ENCODE data around the gene CNR2. TPM values are rescaled to one million over a fixed set of nuclear protein-coding genes. Genes with fewer than 3 reads are reported as not detected.

Gene CNR2
- polyA plus RNA-seq, 3 donors = 0.03 to 0.12 (median 0.11) TPM

DNA sequence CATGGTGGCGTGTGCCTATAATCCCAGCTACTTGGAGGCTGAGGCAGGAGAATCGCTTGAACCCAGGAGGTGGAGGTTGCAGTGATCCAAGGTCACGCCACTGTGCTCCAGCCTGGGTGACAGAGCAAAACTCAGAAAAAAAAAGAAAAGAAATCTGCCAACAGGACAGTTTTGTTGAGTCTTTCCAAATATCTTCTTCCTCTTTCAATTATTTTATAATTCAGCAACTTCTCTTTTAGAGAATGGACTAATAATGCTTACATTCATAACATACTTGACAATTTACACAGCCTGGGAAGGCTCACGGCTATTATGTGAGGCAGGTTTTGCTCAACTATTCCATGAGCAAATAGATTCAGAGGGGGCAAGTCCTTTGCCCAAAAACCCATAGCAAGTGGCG is 18.1 kb downstream of the CNR2 start:
- TF ChIP-seq, protein P1, sequence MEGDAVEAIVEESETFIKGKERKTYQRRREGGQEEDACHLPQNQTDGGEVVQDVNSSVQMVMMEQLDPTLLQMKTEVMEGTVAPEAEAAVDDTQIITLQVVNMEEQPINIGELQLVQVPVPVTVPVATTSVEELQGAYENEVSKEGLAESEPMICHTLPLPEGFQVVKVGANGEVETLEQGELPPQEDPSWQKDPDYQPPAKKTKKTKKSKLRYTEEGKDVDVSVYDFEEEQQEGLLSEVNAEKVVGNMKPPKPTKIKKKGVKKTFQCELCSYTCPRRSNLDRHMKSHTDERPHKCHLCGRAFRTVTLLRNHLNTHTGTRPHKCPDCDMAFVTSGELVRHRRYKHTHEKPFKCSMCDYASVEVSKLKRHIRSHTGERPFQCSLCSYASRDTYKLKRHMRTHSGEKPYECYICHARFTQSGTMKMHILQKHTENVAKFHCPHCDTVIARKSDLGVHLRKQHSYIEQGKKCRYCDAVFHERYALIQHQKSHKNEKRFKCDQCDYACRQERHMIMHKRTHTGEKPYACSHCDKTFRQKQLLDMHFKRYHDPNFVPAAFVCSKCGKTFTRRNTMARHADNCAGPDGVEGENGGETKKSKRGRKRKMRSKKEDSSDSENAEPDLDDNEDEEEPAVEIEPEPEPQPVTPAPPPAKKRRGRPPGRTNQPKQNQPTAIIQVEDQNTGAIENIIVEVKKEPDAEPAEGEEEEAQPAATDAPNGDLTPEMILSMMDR (IDR thresholded peaks at IDR 0.05) = no peak
- peak overlapping the region; percentile 93 to 98 (median 96) for H3K27ac Mint-ChIP-seq
- Histone ChIP-seq H3K4me2 (replicated peaks; ENCODE audit: extremely low read depth, low read length, poor library complexity, severe bottlenecking) (peak overlapping the region; percentile 23), H3K9ac (ENCODE audit: insufficient read depth, low read length, poor library complexity, severe bottlenecking) (peak overlapping the region; percentile 69), H3K4me3 (replicated peaks in 1 of 3; ENCODE audit: low read depth in 2 of 3, low read length in 3 of 3) (no peak overlapping the region), H3K36me3 (replicated peaks in 1 of 2; ENCODE audit: control insufficient read depth in 1 of 2, insufficient read depth in 2 of 2, low read length in 2 of 2) (no peaks in the 10 kb centered on the region), H3K79me2 (ENCODE audit: insufficient read depth, low read length) (no peaks in the 10 kb centered on the region), H4K20me1 (ENCODE audit: insufficient read depth, low read length) (no peaks in the 10 kb centered on the region), H3K27me3 (ENCODE audit: control insufficient read depth in 2 of 2, insufficient read depth in 2 of 2, low read length in 2 of 2) (no peaks in the 10 kb centered on the region), H2AFZ (ENCODE audit: insufficient read depth, low read depth, low read length, poor library complexity, severe bottlenecking) (no peak overlapping the region), H3K27ac (ENCODE audit: low read depth in 1 of 2, low read length in 2 of 2) (peak overlapping the region; percentile 92 to 94), H3K9me3 (replicated peaks in 1 of 2; ENCODE audit: control insufficient read depth in 1 of 2, insufficient read depth in 1 of 2, low read length in 2 of 2) (no peaks in the 10 kb centered on the region), H3K4me1 (ENCODE audit: control insufficient read depth in 1 of 2, insufficient read depth in 2 of 2, low read length in 2 of 2) (peaks cover 49 to 50% of the 10 kb centered on the region in 2 donors)
- H3K27me3 Mint-ChIP-seq (ENCODE audit: low read depth in 3 of 3) = peaks cover 1 to 18% (median 2%) of the 10 kb centered on the region in 3 donors
- no peak overlapping the region for H3K4me3 Mint-ChIP-seq
- intact Hi-C loops (cut with micrococcal nuclease) = no loop called here
- WGBS (ENCODE audit: insufficient coverage) = 51% methylated on average over 3 of the region's 5 CpGs
- H3K36me3 Mint-ChIP-seq = peaks cover 0 to 2% of the 10 kb centered on the region in 2 donors
- DNase-seq = peak; percentile 67 to 87 (median 71)
- no peaks in the 10 kb centered on the region for H3K9me3 Mint-ChIP-seq
- H3K4me1 Mint-ChIP-seq = peaks cover 51% of the 10 kb centered on the region

- Histone ChIP-seq H3K27me3 (ENCODE audit: control insufficient read depth in 2 of 2, insufficient read depth in 2 of 2, low read length in 2 of 2) (no peaks in the 10 kb centered on the region), H3K79me2 (ENCODE audit: insufficient read depth, low read length) (no peaks in the 10 kb centered on the region), H3K9me3 (replicated peaks in 1 of 2; ENCODE audit: control insufficient read depth in 1 of 2, insufficient read depth in 1 of 2, low read length in 2 of 2) (no peaks in the 10 kb centered on the region), H4K20me1 (ENCODE audit: insufficient read depth, low read length) (no peaks in the 10 kb centered on the region), H3K4me3 (replicated peaks in 1 of 3; ENCODE audit: low read depth in 2 of 3, low read length in 3 of 3) (no peak overlapping the region), H3K27ac (ENCODE audit: low read depth in 1 of 2, low read length in 2 of 2) (no peak overlapping the region), H3K4me2 (replicated peaks; ENCODE audit: extremely low read depth, low read length, poor library complexity, severe bottlenecking) (no peak overlapping the region), H2AFZ (ENCODE audit: insufficient read depth, low read depth, low read length, poor library complexity, severe bottlenecking) (no peak overlapping the region), H3K9ac (ENCODE audit: insufficient read depth, low read length, poor library complexity, severe bottlenecking) (no peak overlapping the region), H3K4me1 (ENCODE audit: control insufficient read depth in 1 of 2, insufficient read depth in 2 of 2, low read length in 2 of 2) (peaks cover 25 to 28% of the 10 kb centered on the region in 2 donors), H3K36me3 (replicated peaks in 1 of 2; ENCODE audit: control insufficient read depth in 1 of 2, insufficient read depth in 2 of 2, low read length in 2 of 2) (no peaks in the 10 kb centered on the region)
- TF ChIP-seq, protein P1 (IDR thresholded peaks at IDR 0.05) = no peak
- WGBS (ENCODE audit: insufficient coverage) = 100% methylated on average over 1 of the region's 5 CpGs
- peaks cover 32% of the 10 kb centered on the region for H3K4me1 Mint-ChIP-seq
- H3K27me3 Mint-ChIP-seq (ENCODE audit: low read depth in 3 of 3) = peaks cover 0 to 3% (median 0%) of the 10 kb centered on the region in 3 donors
- H3K9me3 Mint-ChIP-seq = no peaks in the 10 kb centered on the region
- DNase-seq = no peak
- H3K36me3 Mint-ChIP-seq = no peaks in the 10 kb centered on the region
- H3K27ac Mint-ChIP-seq = no peak overlapping the region
- intact Hi-C loops (cut with micrococcal nuclease) = no loop called here
- H3K4me3 Mint-ChIP-seq = no peak overlapping the region
Measured at GRCh38 chr1:23889074-23889473, 24.1 kb downstream of the CNR2 start.
